NCI-H2227 treated with DMSO at 0.1 percent for 48 hours (cell line): ENCODE measurements around the gene DGUOK.
"Not testable (repeated sequence)": the region's sequence is repeated elsewhere in the genome, so short reads cannot be mapped to it uniquely, and the experiment has no call there.

ENCODE experiments used
- DNase-seq: peaks from one replicate; lab custom pipeline; 2025; lab: John Stamatoyannopoulos, UW

DGUOK gene

DNA sequence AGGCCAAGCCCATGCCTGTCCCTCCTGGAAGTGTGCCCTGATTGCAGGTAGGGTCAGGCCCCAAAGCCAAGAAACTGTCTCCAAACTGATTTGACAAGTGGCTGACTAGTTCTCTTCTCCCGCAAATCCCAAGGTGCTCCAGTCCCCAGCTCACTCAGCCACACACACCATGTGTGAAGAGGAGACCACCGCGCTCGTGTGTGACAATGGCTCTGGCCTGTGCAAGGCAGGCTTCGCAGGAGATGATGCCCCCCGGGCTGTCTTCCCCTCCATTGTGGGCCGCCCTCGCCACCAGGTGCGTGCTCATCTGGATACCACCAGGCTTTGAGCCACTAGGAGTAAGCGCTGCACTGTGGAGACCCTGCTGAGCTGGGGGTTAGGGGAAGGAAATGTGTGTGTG is 25.5 kb upstream of the DGUOK start:
- no peak for DNase-seq

DNA sequence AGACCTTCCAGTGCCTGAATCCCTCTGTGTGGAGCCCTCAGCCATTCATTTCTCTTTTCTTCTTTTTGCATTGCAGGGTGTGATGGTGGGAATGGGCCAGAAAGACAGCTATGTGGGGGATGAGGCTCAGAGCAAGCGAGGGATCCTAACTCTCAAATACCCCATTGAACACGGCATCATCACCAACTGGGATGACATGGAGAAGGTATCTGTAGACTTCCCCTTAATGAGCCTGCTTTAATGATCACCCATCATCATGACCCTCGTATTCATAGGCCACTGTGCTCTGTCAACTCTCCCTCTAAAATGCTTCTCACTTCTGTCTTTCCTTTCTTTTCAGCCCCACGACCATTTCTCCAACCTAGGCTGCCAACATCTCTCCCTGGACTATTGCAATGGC is 24.4 kb upstream of the DGUOK start:
- no peak for DNase-seq

- DNase-seq: no peak
These were observed 23.4 kb upstream of the DGUOK start for GRCh38 chr2:73903313-73903712.

GRCh38 chr2:73903949-73904613 is 22.6 kb upstream of the DGUOK start:
- not testable (repeated sequence) for DNase-seq

GRCh38 chr2:73904952-73905351 is 21.7 kb upstream of the DGUOK start:
- no peak for DNase-seq

DNA sequence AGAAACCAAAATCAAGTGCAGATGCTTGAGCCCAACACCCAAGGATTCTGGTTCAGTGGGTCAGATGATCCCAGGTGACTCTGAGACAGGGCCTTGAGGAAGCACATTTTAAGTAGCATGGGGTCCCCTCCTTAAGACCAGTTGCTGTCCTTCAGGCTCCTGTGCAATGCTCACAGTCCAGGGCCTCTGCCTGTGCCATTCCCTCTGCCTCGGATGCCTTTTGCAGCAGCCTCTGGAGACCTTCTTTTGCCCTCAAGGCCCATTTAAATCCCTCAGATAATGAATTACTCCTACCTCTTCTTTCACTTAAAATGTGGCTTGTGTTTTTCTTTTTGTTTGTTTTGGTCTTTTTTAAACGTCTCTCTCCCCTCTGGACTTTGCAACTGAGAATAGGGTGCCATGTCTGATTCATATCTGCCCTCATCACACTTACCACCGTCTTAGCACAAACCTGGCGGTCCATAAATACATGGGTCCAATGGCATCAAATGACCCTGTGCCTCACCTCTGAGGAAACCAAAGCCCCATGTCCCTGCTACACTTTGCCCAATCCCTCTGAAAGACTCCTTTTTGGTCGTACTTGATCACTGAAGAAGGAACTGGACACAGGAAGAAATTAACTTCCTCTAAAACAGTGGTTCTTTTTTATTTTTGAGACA is 19.7 kb upstream of the DGUOK start:
- DNase-seq: no peak

GRCh38 chr2:73907840-73908452 is 18.7 kb upstream of the DGUOK start:
- DNase-seq: peak; percentile 46

DNA sequence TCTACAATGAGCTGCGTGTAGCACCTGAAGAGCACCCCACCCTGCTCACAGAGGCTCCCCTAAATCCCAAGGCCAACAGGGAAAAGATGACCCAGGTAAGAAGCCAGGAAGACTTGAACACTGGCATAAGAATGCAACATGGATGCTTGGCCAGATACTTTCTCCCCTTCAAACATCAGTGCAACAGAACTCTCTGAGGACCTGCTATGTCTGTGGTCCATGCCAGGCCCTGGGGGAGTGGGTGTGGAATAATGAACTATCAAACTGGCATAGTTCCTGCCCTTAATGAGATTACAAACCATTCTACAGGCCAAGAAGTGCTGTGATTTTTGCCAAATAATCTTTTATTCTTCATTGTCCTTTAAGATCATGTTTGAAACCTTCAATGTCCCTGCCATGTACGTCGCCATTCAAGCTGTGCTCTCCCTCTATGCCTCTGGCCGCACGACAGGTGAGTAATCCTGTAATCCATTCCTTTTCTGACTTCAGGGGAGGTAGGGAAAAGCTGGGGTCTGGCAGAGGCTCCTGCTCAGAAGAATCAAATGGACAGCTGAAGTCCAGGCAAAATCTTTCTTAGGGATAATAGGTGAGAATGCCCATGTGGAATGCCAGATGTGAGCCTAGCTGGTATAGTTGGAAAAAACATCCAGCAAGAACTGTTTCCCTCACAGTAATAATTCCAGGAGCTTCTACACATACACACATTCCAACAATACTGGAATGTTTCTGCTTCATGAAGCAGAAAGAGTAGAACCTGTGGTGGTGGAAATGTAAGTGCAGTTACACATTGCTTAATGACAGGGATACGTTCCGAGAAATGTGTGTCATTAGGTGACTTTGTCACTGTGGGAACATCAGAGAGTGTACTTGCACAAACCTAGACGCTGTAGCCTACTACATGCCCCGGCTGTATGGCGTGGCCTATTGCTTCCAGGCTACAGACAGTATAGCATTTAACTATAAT is 17.7 kb upstream of the DGUOK start:
- no peak for DNase-seq

DNA sequence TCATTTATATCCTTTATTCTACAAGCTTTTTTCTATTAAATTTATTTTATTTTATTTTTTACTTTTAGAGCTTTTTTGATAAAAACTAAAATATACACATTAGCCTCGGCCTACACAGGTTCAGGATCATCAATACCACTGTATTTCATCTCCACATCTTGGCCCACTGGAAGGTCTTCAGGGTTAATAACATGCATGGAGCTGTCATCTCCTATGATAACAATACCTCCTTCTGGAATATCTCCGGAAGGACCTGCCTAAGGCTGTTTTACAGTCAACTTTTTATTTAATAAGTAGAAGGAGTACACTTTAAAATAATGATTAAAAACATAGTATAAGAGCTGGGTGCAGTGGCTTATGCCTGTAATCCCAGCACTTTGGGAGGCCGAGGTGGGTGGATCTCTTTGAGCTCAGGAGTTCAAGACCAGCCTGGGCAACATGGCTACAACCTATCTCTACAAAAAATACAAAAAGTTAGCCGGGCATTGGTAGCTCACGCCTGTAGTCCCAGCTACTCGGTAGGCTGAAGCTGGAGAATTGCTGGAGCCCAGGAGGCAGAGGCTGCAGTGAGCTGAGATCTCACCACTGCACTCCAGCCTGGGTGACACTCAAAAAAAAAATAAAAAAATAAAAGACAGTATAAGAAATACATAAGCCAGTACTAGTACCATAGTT is 15.7 kb upstream of the DGUOK start:
- no peak for DNase-seq

DNA sequence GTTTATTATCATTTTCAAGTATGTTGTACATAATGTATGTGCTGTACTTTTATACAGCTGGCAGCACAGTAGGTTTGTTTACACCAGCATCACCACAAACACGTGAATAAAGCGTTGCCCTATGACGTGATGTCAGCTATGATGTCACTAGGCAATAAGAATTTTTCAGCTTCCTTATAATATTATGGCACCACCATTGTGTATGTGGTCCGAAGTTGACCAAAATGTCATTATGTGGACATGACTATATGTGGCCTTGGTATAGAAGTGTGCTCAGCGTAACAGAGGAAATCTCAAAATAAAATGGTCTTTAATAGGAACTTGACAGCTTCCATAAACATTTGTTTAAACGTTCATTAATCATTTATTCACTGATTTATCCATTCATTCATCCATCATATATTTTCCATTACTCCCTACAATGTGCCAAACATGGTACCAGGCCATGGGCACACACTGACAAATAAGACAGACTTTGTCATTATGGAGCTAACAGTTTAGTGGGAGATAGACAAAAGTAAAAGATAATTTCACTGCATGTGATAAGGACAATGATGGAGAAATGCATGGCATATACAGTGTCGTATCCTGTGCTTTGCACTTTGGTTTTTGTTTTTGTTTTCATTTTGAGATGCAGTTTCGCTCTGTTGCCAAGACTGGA is 15.0 kb upstream of the DGUOK start:
- no peak for DNase-seq

- DNase-seq: no peak
These were observed 13.1 kb upstream of the DGUOK start for GRCh38 chr2:73913414-73914054.

GRCh38 chr2:73914667-73915066 is 12.0 kb upstream of the DGUOK start:
- DNase-seq: no peak

- DNase-seq: no peak
These were observed 11.2 kb upstream of the DGUOK start for GRCh38 chr2:73915437-73915993.

- DNase-seq: no peak
These were observed 10.0 kb upstream of the DGUOK start for GRCh38 chr2:73916666-73917065.

DNA sequence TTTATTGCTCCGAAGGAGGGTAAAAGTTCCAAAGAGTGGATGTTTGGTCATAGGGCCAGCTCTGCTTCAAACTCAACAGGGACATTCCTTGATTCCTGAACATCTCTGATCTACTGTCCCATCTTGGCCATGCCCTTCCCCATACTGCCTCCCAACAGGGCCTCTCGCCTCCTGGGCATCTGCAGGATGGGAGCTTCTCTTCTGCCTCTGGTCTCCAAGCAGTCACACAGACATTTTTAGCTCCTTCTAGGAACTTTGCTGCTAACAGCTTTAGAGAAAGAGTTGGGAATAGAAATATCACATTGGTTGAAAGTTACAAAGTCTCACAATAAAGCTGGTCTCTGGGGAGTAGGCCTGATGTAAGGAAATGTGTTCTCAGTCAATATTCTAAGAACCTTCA is 9.4 kb upstream of the DGUOK start:
- DNase-seq: no peak

DNA sequence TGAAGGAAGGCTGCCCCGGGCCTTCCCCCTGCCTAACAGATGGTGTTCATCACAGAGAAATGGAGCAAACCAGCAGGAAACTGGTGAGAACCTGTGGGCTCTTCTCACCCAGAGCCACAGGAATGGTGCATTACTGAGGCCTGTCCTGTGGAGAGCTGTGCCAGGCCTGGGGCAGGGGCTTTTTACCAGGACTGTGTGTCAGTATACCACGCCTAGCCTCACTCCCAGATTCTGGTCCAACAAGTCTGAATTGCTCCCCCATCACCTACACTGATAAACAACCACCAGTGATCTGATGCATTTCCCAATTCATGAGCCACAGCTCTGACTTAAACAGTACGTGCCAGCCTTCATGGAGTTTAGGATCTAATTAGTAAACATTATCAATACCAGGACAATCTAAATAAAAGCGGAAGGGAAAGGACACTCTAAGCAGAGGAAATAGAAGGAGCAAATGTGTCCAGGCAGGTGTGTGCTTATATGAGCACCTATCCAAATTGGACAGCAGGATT is 8.9 kb upstream of the DGUOK start:
- DNase-seq: no peak

- no peak for DNase-seq
These were observed 7.8 kb upstream of the DGUOK start for GRCh38 chr2:73918856-73919255.

DNA sequence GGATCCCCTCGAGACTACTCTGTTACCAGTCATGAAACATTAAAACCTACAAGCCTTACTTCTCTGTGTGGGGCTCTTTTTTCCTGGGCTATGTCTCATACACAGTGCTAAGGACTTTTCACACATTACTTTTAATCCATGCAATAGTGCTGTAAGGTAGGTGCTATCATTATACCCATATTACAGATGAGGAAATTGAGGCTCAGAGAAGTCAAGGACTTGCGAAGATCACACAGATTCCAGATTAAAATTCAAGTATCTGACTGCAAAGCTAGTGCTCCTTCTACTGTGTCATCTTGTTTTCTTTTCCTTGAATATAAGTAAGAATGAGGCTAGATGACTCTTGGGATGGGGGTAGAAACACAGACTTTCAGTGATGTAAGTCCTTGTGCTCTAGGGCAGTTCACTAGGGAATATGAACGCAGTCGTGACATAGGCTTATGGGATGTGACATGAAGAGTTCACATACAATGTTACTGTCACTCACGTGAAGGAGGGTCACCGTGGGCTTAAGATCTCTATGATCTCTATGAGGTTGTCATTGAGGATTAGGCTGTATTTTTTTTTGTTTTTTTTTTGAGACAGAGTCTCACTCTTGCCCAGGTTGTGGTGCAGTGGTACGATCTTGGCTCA is 7.0 kb upstream of the DGUOK start:
- DNase-seq: no peak
